HUES6 (cell line): Measurements from ENCODE around the gene DCST1.
"Not testable (repeated sequence)": the region's sequence is repeated elsewhere in the genome, so short reads cannot be mapped to it uniquely, and the experiment has no call there.

ENCODE experiments used
- H3K27ac ChIP-seq: 2 replicates; pipeline ENCODE4 v1.7.0; 2013; ENCODE audit warnings: low read depth, mild to moderate bottlenecking, low read length, inconsistent platforms
- H3K27me3 ChIP-seq: 2 replicates; pipeline ENCODE4 v1.6.1; 2013; ENCODE audit warnings: low read length; ENCODE audit not compliant: control insufficient read depth, insufficient read depth
- H3K36me3 ChIP-seq: 2 replicates; pipeline ENCODE4 v1.6.1; 2013; ENCODE audit warnings: low read length; ENCODE audit not compliant: control insufficient read depth, insufficient read depth
- H3K4me1 ChIP-seq: 2 replicates; pipeline ENCODE4 v1.6.1; 2013; ENCODE audit warnings: low read length; ENCODE audit not compliant: control insufficient read depth, insufficient read depth
- H3K4me3 ChIP-seq: 2 replicates; pipeline ENCODE4 v1.5.1; 2013; ENCODE audit warnings: low read depth, low read length
- H3K9ac ChIP-seq: one replicate; pipeline ENCODE4 v1.6.1; 2013; ENCODE audit warnings: mild to moderate bottlenecking, low read length
- H3K9me3 ChIP-seq: 2 replicates; pipeline ENCODE4 v1.6.1; 2013; ENCODE audit warnings: low read depth, low read length; ENCODE audit not compliant: control insufficient read depth, insufficient read depth

The DCST1 gene, protein sequence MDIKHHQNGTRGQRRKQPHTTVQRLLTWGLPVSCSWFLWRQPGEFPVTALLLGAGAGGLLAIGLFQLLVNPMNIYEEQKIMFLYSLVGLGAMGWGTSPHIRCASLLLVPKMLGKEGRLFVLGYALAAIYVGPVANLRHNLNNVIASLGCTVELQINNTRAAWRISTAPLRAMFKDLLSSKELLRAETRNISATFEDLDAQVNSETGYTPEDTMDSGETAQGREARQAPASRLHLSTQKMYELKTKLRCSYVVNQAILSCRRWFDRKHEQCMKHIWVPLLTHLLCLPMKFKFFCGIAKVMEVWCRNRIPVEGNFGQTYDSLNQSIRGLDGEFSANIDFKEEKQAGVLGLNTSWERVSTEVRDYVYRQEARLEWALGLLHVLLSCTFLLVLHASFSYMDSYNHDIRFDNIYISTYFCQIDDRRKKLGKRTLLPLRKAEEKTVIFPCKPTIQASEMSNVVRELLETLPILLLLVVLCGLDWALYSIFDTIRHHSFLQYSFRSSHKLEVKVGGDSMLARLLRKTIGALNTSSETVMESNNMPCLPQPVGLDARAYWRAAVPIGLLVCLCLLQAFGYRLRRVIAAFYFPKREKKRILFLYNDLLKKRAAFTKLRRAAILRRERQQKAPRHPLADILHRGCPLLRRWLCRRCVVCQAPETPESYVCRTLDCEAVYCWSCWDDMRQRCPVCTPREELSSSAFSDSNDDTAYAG

DNA sequence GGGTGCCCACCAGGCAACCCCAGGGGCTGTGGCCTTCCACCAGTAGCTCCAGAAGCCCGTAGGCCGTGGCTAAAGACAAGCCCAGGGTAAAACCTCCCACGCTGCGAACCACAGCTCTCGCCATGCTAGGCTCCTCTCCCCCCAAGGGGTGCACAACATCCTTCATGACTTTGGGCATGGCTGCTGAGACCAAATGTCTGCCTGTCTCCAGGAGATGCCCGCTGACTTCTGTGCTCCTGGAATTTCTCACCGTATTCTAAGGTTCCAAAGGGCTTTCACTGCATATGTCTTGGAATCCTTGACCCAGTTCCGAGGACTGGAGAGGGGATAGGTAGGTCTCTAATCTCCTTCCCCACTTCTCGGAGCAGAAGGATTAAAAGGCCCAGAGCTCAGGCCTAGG lies at the start of gene DCST1, which contains the start of gene DCST2:
DCST1 (plus strand) TSS at position 301 of the 400 bp plus-strand sequence. CDS start 213 bp downstream, outside the sequence.
DCST2 (minus strand) TSS at position 258 of the 400 bp plus-strand sequence; CDS start at position 178, 80 bp downstream.
- Histone ChIP-seq H3K9ac (no peak within 1 kb of the TSS), H3K27me3 (no peaks in the 10 kb centered on the region; the same call in 1 of the 2 replicates), H3K9me3 (no peaks in the 10 kb centered on the region), H3K4me1 (peaks cover 4% of the 10 kb centered on the region; the same call in 1 of the 2 replicates), H3K4me3 (no peak within 1 kb of the TSS), H3K36me3 (no peaks in the 10 kb centered on the region), H3K27ac (no peak within 1 kb of the TSS)

DNA sequence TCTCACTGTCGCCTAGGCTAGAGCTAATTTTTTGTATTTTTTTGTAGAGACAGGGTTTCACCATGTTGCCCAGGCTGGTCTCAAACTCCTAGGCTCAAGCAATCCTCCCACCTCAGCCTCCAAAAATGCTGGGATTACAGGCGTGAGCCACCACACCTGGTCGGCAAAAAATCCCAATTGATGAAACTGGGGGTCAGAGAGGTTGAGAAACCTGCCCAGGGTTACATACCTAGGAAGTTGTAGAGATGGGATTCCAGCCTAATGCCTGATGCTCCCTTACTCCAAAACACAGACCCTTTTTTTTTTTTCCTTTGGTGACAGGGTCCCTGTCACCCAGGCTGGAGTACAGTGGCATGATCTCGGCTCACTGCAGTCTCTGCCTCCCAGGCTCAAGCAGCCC lies 46.9 kb upstream of the DCST1 start:
- not testable (repeated sequence) for H3K27me3 ChIP-seq, H3K27ac ChIP-seq, H3K4me1 ChIP-seq, H3K9ac ChIP-seq, H3K9me3 ChIP-seq, H3K4me3 ChIP-seq
- H3K36me3 ChIP-seq: peaks cover 44% of the 10 kb centered on the region

DNA sequence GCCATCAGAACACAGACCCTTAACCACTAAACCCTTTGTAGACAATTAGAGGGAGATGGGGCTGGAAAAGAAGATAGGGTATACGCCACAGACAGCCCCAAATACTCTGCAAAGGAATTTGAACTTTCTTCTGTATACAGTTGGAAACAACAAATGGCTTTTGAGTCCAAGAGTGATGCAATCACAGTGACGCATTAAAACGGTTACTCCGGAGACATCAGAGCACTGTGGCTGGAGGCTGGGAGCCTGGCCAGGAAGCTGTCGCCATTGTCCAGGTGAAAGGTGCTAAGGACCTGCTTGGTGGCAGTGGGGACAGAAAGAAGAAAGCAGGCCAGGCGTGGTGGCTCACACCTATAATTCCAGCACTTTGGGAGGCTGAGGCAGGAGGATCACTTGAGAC lies 46.3 kb upstream of the DCST1 start:
- peaks cover 5% of the 10 kb centered on the region for H3K4me1 ChIP-seq
- H3K4me3 ChIP-seq: no peak overlapping the region
- no peaks in the 10 kb centered on the region for H3K27me3 ChIP-seq
- H3K27ac ChIP-seq: no peak overlapping the region
- H3K36me3 ChIP-seq: peaks cover 44% of the 10 kb centered on the region
- no peaks in the 10 kb centered on the region for H3K9me3 ChIP-seq
- no peak overlapping the region for H3K9ac ChIP-seq

DNA sequence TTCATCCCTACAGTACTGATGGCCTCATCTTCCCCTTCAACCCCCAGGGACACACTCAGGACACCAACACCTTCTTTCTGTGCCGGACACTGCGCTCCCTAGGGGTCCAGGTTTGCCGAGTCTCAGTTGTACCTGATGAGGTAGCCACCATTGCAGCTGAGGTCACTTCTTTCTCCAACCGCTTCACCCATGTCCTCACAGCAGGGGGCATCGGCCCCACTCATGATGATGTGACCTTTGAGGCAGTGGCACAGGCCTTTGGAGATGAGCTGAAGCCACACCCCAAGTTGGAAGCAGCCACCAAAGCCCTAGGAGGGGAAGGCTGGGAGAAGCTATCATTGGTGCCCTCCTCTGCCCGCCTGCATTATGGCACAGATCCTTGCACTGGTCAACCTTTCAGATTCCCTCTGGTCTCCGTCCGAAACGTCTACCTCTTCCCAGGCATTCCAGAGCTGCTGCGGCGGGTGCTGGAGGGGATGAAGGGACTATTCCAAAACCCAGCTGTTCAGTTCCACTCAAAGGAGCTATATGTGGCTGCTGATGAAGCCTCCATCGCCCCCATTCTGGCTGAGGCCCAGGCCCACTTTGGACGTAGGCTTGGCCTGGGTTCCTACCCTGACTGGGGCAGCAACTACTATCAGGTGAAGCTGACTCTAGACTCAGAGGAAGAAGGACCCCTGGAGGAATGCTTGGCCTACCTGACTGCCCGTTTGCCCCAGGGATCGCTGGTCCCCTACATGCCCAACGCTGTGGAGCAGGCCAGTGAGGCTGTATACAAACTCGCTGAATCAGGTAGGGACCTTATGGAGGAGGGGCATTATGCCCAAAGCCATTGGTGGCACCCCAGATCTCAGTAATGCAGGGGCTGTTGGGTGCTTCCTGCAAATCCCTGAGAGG lies 45.3 kb upstream of the DCST1 start:
- Histone ChIP-seq H3K27ac (no peak overlapping the region), H3K4me3 (no peak overlapping the region), H3K36me3 (peaks cover 51% of the 10 kb centered on the region)

DNA sequence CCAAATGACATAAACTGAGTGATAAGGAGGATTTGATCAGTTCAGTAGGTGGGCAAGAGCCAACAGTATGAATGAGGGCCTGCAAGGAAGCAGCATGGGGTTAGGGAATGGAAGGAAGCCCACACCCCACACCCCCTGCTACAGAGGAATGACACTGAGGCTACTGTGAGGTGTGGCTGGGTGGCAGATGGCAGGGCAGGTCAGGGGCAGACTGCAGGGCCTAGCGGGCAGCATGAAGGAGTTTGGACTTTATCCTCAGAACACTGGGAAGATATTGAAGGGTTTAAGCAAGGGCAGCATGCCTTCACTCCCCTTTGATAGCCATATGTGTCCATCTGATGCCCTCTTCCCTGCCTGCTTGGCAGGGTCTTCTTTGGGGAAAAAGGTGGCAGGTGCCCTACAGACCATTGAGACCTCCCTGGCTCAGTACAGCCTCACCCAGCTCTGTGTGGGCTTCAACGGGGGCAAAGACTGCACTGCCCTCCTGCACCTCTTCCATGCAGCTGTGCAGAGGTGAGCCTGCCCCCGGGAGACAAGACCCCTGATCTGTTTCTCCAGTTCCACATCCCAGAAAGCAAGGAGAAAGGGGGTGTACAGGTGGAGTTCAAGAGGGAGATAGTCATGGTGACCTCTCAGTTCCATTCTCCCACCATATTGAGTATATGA lies 44.3 kb upstream of the DCST1 start:
- Histone ChIP-seq H3K4me3 (no peak overlapping the region), H3K27ac (no peak overlapping the region), H3K27me3 (no peaks in the 10 kb centered on the region), H3K36me3 (peaks cover 53% of the 10 kb centered on the region), H3K4me1 (peaks cover 10% of the 10 kb centered on the region; the same call in 1 of the 2 replicates), H3K9me3 (no peaks in the 10 kb centered on the region), H3K9ac (no peak overlapping the region)

More for the DNA sequence above, 45.3 kb upstream of the DCST1 start:
- Histone ChIP-seq H3K9ac (no peak overlapping the region), H3K4me1 (peaks cover 4% of the 10 kb centered on the region; the same call in 1 of the 2 replicates), H3K27me3 (no peaks in the 10 kb centered on the region), H3K9me3 (no peaks in the 10 kb centered on the region)

DNA sequence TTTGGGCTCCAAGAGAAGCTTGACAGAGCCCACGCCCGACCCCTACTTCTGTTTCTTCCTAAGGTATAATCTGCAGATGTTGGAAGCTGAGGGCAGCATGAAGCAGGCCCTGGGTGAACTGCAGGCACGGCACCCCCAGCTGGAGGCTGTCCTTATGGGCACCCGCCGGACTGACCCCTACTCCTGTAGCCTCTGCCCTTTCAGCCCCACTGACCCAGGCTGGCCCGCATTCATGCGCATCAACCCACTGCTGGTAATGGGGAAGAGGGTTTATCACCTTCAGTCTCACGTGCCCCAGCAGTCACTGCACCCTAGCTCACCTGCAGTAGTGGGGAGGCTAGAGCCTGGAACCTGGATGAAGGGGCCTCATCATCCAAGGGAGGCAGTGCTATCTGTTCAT lies 43.3 kb upstream of the DCST1 start:
- Histone ChIP-seq H3K4me1 (peaks cover 10% of the 10 kb centered on the region; the same call in 1 of the 2 replicates), H3K9ac (no peak overlapping the region), H3K9me3 (no peaks in the 10 kb centered on the region), H3K27ac (no peak overlapping the region), H3K36me3 (peaks cover 53% of the 10 kb centered on the region), H3K27me3 (no peaks in the 10 kb centered on the region), H3K4me3 (no peak overlapping the region)

DNA sequence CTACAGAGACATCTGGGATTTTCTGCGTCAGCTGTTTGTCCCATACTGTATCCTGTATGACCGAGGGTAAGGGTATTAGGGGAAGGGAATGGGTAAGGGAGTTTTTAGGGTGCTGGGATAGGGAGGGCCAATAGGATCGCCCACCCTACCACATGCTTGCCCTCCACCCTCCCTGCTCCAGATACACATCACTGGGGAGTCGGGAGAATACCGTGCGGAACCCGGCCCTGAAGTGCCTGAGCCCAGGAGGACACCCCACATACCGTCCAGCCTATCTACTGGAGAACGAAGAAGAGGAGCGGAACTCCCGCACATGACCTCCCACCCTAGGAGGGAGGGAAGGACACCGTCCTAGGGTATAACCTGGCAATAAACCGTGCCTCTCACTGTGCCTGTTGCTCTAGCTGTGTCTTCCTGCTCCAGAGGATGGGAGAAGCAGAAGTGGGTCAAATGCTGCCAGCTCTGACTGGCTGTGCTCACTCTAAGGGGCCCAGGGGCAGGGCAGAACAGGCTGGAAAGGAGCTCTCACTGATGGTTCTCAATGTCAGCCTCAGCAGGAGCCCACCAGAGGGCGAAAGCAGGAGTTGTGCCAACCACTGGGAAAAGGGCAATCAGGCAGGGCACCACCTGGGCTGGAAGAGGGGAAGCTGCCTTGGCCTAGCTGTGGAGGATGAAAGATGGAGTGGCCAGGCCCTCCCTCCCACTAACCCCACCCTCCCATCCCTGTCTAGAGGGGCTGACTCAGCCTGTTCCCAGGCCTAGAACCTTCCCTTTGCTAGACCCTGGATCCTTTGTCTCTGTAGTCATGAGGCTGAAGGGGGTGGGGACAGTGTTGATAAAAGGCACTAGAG lies 40.7 kb upstream of the DCST1 start:
- Histone ChIP-seq H3K4me3 (no peak overlapping the region), H3K4me1 (peaks cover 10% of the 10 kb centered on the region; the same call in 1 of the 2 replicates), H3K27me3 (no peaks in the 10 kb centered on the region), H3K9ac (no peak overlapping the region), H3K36me3 (peaks cover 40% of the 10 kb centered on the region), H3K9me3 (no peaks in the 10 kb centered on the region), H3K27ac (no peak overlapping the region)

DNA sequence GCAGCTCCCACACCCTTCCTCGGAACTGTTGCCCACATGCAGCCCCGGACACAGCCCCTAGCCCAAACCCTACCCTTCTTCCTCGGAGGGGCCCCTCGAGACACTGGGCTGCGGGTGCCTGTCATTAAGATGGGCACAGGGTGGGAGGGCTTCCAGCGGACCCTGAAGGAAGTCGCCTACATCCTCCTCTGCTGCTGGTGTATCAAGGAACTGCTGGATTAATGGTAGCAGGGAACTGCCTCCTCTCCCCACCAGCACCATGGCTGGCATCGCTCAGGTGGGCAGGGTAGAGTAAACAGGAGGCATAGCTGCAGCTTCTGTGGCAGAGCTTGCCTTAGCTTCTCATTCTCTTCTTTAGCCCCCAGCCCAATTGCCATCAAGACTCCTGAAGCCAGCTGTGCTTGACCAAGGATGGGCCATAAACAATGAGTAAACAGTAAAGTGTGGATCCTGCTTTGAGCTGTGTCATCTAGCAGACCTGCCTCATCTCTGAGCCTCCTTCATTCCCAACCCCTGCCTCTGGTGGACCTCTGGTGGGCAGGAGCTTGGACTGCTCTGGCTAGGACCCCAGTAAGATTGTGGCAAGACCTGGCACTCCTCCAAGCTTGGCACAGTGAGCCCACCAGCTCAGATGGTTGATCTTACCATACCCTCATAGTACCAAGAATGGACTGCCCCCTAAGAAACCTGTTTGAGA lies 39.9 kb upstream of the DCST1 start, which contains the start of gene LENEP:
LENEP (plus strand) TSS at position 15 of the 697 bp plus-strand sequence; CDS start at position 37, 22 bp downstream.
- peaks cover 11% of the 10 kb centered on the region; the same call in 1 of the 2 replicates for H3K4me1 ChIP-seq

DNA sequence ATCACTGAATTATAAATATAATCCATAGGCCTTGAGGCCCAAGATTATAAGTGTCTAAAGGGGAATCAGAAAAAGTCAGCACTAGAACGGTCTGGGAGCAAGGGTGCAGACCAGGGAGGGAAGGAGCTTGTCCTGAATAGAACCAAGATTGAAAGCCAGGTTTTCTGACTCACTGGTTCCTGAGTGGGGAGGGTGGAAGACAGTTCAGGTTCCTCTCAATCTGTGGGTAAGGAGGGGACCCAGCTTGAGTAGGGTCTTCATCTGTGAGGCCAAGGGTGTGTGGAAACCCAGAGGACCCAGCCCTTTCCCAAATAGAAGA lies 39.4 kb upstream of the DCST1 start:
- Histone ChIP-seq H3K9me3 (no peaks in the 10 kb centered on the region), H3K27ac (no peak overlapping the region), H3K9ac (no peak overlapping the region), H3K27me3 (no peaks in the 10 kb centered on the region), H3K36me3 (peaks cover 28% of the 10 kb centered on the region), H3K4me3 (no peak overlapping the region), H3K4me1 (peaks cover 13% of the 10 kb centered on the region; the same call in 1 of the 2 replicates)

More for the DNA sequence above, 39.9 kb upstream of the DCST1 start, which contains the start of gene LENEP:
- peaks cover 33% of the 10 kb centered on the region for H3K36me3 ChIP-seq
- H3K9ac ChIP-seq: no peak within 1 kb of the TSS
- no peaks in the 10 kb centered on the region for H3K9me3 ChIP-seq
- H3K27ac ChIP-seq: no peak within 1 kb of the TSS
- no peaks in the 10 kb centered on the region for H3K27me3 ChIP-seq
- H3K4me3 ChIP-seq: no peak within 1 kb of the TSS
